OCI-LY3 (cell line): Measurements from ENCODE around the gene DPP6.

ENCODE experiments used
- EZH2phosphoT487 ChIP-seq: fragments of 200-600 bp; shearing (Covaris generic); IDR thresholded peaks from 2 replicates; pipeline ENCODE4 v1.6.1; 2018; ENCODE audit warnings: antibody characterized with exemption, mixed run types, low read depth
- TF ChIP-seq, protein P1 (sequence below): fragments of 200-600, 300-600 bp; sonication (generic); IDR thresholded peaks from 2 replicates; pipeline ENCODE4 v1.5.1; 2014; ENCODE audit warnings: antibody characterized with exemption, low read length, low read depth

DNA sequence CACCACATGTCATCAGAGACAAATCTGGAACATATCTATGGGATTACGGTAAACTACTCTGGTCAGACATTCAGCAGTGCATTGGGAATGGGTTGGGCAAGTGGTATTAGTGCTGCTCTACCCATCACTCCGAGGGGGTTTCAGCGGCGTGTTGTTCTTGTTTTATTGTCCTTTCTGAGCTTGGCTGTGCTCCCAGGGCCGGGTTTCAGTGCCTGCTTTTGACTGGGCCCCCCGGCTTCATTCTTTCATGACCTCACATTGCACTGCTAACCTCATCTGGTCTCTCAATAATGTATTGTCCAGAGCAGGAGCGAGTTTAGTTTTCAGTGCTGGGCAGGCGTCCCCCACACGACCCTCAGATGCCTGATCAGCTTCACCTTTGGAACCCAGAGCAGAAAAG lies 586.1 kb downstream of the DPP6 start:
- TF ChIP-seq, protein P1, sequence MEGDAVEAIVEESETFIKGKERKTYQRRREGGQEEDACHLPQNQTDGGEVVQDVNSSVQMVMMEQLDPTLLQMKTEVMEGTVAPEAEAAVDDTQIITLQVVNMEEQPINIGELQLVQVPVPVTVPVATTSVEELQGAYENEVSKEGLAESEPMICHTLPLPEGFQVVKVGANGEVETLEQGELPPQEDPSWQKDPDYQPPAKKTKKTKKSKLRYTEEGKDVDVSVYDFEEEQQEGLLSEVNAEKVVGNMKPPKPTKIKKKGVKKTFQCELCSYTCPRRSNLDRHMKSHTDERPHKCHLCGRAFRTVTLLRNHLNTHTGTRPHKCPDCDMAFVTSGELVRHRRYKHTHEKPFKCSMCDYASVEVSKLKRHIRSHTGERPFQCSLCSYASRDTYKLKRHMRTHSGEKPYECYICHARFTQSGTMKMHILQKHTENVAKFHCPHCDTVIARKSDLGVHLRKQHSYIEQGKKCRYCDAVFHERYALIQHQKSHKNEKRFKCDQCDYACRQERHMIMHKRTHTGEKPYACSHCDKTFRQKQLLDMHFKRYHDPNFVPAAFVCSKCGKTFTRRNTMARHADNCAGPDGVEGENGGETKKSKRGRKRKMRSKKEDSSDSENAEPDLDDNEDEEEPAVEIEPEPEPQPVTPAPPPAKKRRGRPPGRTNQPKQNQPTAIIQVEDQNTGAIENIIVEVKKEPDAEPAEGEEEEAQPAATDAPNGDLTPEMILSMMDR, result no peak
- TF ChIP-seq EZH2phosphoT487, result no peak
